HG02870 (cell line): ENCODE measurements around the gene LDB3.
"Not testable (repeated sequence)": the region's sequence is repeated elsewhere in the genome, so short reads cannot be mapped to it uniquely, and the experiment has no call there.

Source experiments
- ATAC-seq: cut with Tn5 transposase; IDR thresholded peaks from one replicate; pipeline ENCODE4 v1.9.1; 2021; ENCODE audit warnings: mild to moderate bottlenecking, moderate library complexity; ENCODE audit not compliant: unreplicated experiment

The LDB3 gene

DNA sequence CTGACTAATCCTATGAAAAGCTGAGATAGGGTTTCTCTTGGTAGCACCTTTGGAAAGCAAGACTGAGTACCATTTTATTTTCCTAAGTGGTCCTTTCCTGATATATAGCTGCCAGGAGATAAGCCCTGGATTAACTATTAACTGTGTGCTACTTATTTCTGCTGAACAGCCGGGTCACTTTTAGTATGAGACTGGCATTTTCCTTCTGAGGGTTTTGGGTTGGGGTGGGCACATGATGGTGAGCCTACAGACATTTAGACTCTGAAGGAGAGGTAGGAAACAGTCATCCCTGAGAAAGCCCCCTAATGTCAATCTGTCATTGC, 58.3 kb downstream of the LDB3 start:
- ATAC-seq: no peak

GRCh38 chr10:86727470-86727869, 59.2 kb downstream of the LDB3 start:
- ATAC-seq: no peak

GRCh38 chr10:86728056-86728455, 59.7 kb downstream of the LDB3 start:
- ATAC-seq: no peak

DNA sequence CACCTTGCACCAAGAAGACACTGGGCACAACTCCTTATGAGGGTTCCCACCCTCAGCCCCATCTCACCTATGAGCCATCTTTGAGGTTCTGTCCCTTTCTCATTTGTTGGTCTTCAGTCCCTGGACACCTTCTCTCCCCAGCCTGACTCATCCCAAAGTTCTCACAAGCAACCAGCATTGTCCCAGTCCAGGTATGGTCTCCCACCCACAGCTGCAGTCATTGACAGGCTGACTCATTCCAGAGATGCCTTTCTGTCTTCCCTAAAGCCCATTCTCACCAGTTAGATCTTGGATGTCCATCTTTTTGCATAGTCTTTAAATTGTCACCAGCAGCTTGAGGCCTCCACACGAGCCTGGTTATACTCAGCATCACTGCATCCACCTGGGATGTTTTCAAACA, 61.4 kb downstream of the LDB3 start:
- no peak for ATAC-seq

- no peak for ATAC-seq
Observed at GRCh38 chr10:86730227-86730626, 61.9 kb downstream of the LDB3 start.

DNA sequence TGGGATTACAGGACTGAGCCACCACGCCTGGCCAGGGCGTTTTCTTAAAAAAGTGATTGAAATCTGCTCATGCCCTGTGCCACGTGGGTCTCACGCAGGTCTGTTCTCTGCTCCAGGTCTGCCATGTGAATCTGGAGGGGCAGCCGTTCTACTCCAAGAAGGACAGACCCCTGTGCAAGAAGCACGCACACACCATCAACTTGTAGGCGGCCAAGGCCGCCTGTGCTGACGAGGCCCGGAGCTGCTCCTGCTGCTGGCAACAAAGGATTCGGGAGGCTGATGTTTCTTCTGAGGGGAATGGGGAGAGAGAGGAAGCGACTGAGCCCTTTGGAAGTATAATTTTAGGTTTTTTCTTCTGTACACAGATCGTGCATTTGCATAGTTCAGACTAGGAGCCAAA, 64.5 kb downstream of the LDB3 start:
- no peak for ATAC-seq

DNA sequence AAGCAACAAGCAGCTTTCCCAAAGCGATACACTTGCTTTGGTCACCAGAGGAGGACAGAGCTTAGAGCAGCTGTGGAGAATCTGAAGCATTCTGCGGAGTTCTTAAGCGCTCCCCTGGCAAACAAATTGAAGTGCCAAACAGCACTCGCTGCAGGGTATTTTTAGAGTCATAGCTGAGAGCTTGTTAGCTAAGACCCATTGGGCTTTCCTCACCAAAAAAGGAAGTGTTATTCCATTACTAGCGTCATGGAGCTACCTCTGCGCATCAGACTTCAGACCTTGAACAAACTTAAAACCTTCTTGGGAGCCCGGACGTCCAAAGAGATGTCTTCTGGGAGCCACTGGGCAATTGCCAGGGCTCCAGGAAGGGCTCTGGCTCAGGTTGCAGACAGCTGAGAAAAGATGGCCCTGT, 65.0 kb downstream of the LDB3 start:
- ATAC-seq: no peak

- peak; percentile 61 for ATAC-seq
Observed at GRCh38 chr10:86734207-86734988, 66.1 kb downstream of the LDB3 start.

- not testable (repeated sequence) for ATAC-seq
Observed at GRCh38 chr10:86735278-86735677, 67.0 kb downstream of the LDB3 start.

DNA sequence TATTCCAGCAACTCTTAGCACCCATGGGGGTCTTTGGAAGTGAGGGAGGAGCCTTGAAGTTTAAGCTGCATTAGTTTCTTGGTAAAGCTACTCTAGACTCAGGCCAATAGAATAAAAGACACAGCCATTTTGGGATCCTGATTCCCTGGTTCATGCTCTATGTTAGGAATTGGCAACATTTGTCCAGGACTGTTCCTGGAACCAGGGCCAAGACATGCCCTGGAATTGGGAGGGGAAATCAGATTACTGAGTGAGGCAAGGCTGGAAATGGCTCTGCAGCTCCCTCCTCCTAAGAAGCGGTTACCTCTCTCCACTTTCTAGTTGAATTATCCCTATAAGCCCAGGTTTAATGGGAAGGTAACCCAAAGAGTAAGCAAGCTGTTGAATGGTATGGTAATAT, 73.9 kb downstream of the LDB3 start:
- ATAC-seq: no peak

GRCh38 chr10:86744067-86744725, 75.9 kb downstream of the LDB3 start:
- no peak for ATAC-seq

GRCh38 chr10:86747796-86748581, 79.7 kb downstream of the LDB3 start:
- ATAC-seq: no peak

- ATAC-seq: no peak
Observed at GRCh38 chr10:86749854-86750253, 81.5 kb downstream of the LDB3 start.

GRCh38 chr10:86751477-86751876, 83.2 kb downstream of the LDB3 start:
- no peak for ATAC-seq

DNA sequence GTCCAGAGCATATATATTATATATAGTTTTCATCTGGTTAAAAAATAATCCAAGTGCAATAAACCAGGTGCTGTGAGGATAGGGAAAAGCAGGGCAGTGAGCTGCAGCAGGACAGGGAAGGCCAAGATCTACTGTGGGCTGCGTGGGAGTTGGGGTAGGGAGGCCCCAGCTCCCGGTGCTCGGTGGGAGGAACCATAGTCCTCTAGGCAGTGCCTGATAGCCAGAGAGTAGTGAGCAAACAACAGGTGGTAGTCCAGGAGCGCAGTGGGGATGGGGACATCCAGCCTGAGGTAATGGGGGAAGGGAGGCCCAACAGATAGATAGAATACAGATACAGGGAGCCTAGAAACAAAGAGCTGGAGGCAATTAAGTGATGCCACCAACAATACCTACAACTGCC, 84.0 kb downstream of the LDB3 start:
- no peak for ATAC-seq

DNA sequence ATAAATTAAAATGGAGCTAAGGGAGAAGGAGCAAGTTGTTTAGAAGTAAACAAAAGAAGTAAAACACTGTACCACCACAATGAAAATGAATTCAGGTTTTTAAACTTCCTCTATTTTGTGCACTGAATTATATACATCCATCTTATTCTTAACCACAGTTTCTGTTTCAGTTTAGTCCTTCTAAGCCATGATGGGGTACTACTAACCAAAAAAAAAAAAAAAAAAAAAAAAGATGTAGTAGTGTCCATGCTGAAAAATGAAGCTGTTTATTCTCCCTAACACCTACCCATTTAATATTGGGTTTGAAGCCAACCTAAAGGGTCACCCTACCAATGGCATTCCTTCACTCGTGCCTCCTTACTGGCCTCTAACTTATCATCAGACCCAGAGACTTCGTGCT, 84.7 kb downstream of the LDB3 start:
- ATAC-seq: no peak

DNA sequence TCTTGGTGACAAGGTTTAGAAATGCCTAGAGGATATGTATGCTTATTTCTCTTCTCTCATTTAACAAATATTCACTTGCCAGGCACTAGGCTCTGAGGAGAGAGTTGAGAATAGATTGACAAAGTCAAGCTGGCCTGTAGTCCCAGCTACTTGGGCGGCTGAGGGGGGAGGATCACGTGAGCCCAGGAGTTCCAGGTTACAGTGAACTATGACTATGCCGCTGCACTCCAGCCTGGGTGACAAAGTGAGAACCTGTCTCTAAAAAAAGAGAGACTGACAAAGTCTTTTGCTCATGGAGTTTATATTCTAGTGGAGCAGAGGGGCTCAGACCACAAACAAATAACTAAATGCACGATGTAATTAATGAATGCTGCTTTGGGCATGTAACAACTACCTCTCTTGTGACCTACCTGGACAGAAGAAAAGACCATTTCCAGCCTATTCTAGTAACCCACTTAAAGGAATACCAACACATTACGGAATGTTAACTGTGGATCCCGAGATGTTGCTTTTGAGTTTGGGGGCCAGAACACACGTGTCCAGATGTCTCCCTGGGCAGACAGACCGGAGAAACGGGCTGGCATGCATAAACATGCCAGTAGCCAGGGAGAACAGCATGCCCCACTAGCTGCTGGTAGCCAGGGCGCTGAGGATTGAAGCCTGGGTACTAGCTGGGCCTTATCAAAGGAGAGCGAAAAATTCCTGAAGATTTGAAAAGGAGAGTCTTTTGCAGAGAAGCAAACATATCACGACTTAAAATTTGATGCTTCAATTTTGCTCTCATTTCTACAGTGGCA, 85.5 kb downstream of the LDB3 start:
- ATAC-seq: no peak

DNA sequence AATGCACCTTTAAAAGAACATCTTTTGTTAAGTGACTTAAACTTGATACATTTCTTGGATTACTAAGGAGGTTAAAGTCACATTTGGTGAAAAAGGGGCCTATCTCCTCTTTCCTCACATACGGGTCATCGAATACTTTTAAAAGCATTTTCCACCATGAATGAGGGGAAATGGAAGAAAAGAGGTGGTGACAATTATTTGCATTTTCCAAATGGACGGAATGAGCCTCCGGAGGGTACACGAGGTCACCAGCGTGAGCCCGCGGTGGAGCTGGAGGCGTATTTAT, 87.1 kb downstream of the LDB3 start:
- ATAC-seq: no peak

DNA sequence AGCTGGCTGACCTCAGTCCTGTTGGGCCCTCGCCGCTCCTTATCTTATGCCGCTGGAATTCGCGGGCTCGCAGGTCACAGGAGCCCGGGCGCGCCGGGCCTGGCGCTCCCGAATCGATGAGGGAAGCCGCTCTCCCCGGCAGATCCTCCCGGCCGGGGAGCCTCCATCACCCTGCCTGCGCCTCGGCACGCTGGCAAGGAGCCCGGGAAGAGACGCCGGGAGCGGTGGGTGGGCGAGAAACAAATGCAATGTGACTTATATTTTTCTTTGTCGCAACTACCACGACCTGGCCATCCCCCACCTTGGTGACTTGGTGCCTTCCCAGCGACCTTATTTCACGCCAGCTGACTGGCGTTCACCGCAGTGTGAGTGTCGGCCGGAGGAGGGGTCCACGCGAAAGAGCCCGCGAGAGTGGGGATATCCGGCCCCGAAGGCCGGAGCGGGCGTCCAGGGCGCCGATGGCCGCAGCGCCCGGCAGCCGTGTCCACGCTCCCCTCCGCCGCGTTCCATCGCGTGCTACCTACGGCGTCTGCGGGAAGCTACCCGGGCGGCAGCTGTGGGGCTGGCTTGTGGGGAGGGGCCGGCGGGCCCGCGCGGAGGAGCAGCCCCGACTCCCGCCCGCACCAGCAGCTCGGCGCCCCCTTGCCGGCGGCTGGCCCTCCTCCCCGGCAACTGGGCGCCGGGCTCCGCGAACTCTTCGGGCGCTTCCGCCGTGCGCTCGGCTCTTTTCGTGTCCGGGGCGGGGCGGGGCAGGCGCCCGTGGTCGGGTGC, 87.6 kb downstream of the LDB3 start:
- ATAC-seq: peak; percentile 72

DNA sequence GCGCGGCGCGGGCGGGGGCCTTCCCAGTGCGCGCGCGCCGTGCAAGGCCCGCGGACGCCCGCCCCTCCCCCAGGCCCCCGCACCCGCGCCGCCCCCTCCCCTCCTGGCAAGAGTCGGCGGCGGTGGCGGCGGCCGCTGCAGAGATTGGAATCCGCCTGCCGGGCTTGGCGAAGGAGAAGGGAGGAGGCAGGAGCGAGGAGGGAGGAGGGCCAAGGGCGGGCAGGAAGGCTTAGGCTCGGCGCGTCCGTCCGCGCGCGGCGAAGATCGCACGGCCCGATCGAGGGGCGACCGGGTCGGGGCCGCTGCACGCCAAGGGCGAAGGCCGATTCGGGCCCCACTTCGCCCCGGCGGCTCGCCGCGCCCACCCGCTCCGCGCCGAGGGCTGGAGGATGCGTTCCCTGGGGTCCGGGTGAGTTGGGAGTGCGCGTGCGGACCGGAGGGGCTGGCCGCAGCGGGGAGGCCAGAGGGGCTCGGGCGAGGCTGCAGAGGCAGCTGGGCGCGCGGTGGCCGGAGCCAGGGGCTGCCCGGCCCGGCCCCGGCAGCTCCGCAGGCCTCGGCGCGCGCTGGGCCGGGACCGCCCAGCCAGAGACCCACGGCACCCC, 88.3 kb downstream of the LDB3 start, which contains the start of gene BMPR1A:
BMPR1A (plus strand) TSS at position 109 of the 602 bp plus-strand sequence. CDS start 119,400 bp downstream, outside the sequence.
- ATAC-seq: peak; percentile 31
